Measurements from ENCODE around the gene RICTOR.

Gene RICTOR

DNA sequence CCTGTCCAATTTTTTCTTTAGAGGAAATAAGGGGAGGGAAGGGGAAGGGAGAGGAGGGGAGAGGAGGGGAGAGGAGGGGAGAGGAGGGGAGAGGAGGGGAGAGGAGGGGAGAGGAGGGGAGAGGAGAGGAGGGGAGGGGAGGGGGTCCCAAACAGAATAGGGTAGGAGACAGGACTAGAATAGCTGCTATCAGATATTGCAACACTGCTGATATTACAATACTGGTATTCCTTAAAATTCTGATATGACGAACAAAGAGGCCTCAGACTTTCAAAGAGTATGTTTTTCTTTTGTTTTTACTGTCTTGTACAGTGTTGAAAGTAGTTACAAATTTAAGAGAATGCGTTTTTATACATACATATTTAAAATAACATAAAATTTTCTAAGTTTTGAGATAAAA is 67.5 kb downstream of the RICTOR start:
- DNase-seq (ENCODE audit: extremely low read depth, low read depth): no peak

DNA sequence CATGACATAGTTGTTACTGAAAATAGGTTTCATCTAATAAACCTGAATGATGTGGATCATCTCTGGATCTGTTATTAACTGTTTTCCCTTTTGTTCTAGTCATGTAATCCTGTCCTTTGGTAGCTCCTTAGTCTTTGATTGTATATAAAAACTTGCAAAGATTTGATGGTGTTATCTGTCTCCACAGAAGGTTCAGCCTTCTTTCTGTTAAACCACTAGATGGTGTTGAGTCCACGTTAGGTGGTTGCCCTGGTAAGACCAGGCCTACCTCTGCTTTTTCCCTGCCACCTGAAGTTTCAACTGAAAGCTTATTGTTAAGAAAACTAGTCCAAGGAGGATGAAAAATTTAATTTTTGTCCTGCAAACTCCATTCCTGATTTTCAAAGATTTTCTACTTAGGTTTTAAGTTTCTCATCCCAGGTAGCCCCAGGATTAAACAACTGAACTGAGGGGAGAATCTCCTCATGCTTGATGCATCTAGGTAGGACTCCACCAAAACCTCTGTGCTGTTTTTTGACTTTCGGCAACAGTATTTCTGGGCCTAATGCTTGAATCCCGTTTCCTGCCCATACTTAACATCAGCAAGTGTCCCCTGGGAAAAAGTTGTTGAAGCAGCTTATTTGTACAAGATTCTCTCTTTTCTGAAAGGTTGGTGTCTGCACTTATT is 68.5 kb downstream of the RICTOR start:
- DNase-seq (ENCODE audit: extremely low read depth, low read depth): no peak
- H3K4me3 ChIP-seq (replicated peaks; ENCODE audit: low read depth, low read length): no peak overlapping the region
- TF ChIP-seq, protein P1, sequence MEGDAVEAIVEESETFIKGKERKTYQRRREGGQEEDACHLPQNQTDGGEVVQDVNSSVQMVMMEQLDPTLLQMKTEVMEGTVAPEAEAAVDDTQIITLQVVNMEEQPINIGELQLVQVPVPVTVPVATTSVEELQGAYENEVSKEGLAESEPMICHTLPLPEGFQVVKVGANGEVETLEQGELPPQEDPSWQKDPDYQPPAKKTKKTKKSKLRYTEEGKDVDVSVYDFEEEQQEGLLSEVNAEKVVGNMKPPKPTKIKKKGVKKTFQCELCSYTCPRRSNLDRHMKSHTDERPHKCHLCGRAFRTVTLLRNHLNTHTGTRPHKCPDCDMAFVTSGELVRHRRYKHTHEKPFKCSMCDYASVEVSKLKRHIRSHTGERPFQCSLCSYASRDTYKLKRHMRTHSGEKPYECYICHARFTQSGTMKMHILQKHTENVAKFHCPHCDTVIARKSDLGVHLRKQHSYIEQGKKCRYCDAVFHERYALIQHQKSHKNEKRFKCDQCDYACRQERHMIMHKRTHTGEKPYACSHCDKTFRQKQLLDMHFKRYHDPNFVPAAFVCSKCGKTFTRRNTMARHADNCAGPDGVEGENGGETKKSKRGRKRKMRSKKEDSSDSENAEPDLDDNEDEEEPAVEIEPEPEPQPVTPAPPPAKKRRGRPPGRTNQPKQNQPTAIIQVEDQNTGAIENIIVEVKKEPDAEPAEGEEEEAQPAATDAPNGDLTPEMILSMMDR (IDR thresholded peaks at IDR 0.05; ENCODE audit: low read depth, low read length, missing control alignments): peak; percentile 22

More for the DNA sequence above, 67.5 kb downstream of the RICTOR start:
- H3K4me3 ChIP-seq (replicated peaks; ENCODE audit: low read depth, low read length): no peak overlapping the region
- TF ChIP-seq, protein P1 (IDR thresholded peaks at IDR 0.05; ENCODE audit: low read depth, low read length, missing control alignments): no peak

DNA sequence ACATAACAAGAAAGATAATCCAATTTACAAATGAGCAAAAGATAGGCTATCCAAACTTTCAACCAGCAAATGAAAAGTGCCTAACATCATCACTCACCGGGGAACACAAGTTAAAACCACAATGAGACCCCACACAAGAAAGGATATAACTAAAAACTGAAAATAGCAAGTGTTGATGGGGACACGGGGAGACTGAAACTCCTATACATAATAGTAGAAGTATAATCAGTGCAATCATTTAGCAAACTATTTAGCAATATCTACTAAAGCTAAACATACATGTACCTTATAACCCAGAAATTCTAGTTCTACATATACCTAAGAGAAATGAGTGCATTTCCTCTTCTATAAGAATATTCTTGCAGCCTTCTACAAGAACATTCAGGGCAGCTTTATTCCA is 72.5 kb downstream of the RICTOR start:
- H3K4me3 ChIP-seq (replicated peaks; ENCODE audit: low read depth, low read length): no peak overlapping the region
- DNase-seq (ENCODE audit: extremely low read depth, low read depth): no peak
- TF ChIP-seq, protein P1 (IDR thresholded peaks at IDR 0.05; ENCODE audit: low read depth, low read length, missing control alignments): no peak

DNA sequence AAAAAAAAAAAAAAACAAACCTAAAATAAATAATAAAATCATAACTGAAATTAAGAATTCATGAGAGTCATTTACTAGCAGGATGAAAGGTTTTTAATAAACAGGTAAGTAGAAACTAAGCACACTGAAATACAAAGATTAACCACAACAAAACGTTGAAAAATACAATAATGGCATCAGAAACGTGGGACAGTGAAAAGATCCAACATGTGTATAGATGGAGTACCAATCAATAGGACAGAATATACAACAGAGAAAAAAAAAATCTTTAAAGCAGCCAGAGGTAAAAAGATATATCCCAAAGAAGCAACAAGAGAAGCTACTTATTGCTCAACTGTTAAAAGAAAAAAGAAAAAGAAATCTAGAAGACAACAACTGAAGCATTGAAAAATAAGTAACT is 75.2 kb downstream of the RICTOR start:
- DNase-seq (ENCODE audit: extremely low read depth, low read depth): no peak
- TF ChIP-seq, protein P1 (IDR thresholded peaks at IDR 0.05; ENCODE audit: low read depth, low read length, missing control alignments): no peak

DNA sequence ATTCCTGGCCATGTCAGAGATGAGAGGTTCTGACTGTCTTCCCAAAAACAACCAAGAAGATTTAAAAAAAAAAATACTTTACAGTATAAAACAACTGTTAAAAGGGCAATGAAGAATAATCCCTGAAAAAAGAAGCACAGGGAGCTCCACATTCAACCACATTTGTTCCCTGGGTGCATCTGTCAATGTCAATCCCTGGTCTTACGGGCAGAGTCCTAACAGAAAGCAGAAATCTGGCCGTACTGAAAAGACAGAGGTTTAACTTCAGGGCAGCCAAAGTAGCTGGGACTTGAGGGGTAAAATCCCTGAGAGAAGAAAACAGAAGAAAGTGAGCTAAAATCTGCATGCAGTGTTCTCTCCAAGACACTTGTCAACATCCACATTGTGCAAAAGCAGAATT is 76.6 kb downstream of the RICTOR start:
- TF ChIP-seq, protein P1 (IDR thresholded peaks at IDR 0.05; ENCODE audit: low read depth, low read length, missing control alignments): no peak
- DNase-seq (ENCODE audit: extremely low read depth, low read depth): no peak
- no peak overlapping the region for H3K4me3 ChIP-seq (replicated peaks; ENCODE audit: low read depth, low read length)

More for the DNA sequence above, 75.2 kb downstream of the RICTOR start:
- H3K4me3 ChIP-seq (replicated peaks; ENCODE audit: low read depth, low read length): no peak overlapping the region

DNA sequence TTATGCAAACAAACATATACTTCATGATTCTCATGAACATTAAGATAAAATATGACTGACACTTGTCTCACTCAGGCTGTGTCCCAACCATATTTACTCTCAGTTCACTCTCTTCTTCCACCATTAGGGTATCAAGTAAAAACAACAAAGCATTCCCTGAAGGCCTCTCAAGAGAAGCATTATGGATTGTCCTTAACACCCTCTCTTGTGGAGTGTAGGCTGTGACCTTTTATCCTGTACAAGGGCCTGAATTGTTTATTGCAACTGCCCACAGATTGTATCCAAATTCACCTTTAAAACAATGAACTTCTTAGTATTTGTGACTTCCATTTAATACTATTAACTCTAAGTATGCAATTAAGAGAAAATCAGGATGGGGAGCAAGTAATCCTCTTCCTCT is 78.1 kb downstream of the RICTOR start:
- DNase-seq (ENCODE audit: extremely low read depth, low read depth): no peak
- H3K4me3 ChIP-seq (replicated peaks; ENCODE audit: low read depth, low read length): no peak overlapping the region
- TF ChIP-seq, protein P1 (IDR thresholded peaks at IDR 0.05; ENCODE audit: low read depth, low read length, missing control alignments): no peak

Measured in HFF-Myc (cell line).